HL-60 (cell line): ENCODE data around the gene COX4I1.

Experiments
- DNase-seq, 2 experiments: peaks; one replicate each; pipeline ENCODE4 v3.0.0-alpha.2; 2010 to 2020; ENCODE audit warnings: low read depth in 1 of 2, low spot score in 1 of 2
- H3K27ac ChIP-seq: fragments of 250-450 bp; sonication (Bioruptor Pico); replicated peaks from 2 replicates; pipeline ENCODE4 v1.5.1; 2020; ENCODE audit warnings: mild to moderate bottlenecking, moderate library complexity
- H3K27me3 ChIP-seq: fragments of 250-450 bp; sonication (Bioruptor Pico); 2 replicates; pipeline ENCODE4 v1.5.1; 2021; ENCODE audit warnings: mild to moderate bottlenecking, moderate library complexity; ENCODE audit not compliant: insufficient read depth, poor library complexity, severe bottlenecking
- H3K4me3 ChIP-seq: replicated peaks from 2 replicates; pipeline ENCODE4 v1.5.1; 2011; ENCODE audit warnings: mild to moderate bottlenecking, control low read depth, low read length; ENCODE audit not compliant: insufficient read depth
- GABPA ChIP-seq: IDR thresholded peaks from 2 replicates; pipeline ENCODE4 v1.6.1; 2012; ENCODE audit warnings: low read depth
- POLR2AphosphoS5 ChIP-seq: IDR thresholded peaks from 2 replicates; pipeline ENCODE4 v1.6.1; 2012; ENCODE audit warnings: low read depth
- SPI1 ChIP-seq: IDR thresholded peaks from 2 replicates; pipeline ENCODE4 v1.6.1; 2012; ENCODE audit warnings: low read depth, mild to moderate bottlenecking, borderline replicate concordance
- TF ChIP-seq, protein P1 (sequence below): IDR thresholded peaks from 2 replicates; pipeline ENCODE4 v1.6.1; 2012; ENCODE audit warnings: low read depth; ENCODE audit not compliant: insufficient replicate concordance
- TF ChIP-seq, protein P2 (sequence below): IDR thresholded peaks from one replicate; pipeline ENCODE4 v1.5.1; 2011; ENCODE audit warnings: low read length, control low read depth, inconsistent platforms; ENCODE audit not compliant: insufficient read depth

Gene COX4I1

DNA sequence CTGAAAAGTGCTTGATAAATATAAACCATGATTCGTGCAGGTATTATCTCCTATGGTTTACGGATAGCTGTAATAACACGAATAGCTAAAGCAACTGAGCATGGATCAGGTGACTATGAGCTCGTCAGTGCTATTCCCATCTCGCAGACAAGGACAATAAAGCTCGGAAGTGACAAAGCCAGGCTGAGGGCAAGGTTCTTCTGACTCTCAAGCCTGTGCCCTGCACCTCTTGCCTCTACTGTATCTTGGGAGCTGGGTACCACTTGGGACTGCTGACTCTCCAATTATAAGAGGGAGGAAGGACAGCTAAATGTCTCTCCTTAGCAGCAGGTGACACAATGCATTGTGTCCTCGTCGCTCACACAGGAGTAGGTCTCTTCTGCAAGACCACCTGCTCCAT is 49.9 kb downstream of the COX4I1 start:
- Histone ChIP-seq H3K4me3 (no peak overlapping the region), H3K27ac (no peak overlapping the region), H3K27me3 (no peaks in the 10 kb centered on the region)
- TF ChIP-seq, protein P1, sequence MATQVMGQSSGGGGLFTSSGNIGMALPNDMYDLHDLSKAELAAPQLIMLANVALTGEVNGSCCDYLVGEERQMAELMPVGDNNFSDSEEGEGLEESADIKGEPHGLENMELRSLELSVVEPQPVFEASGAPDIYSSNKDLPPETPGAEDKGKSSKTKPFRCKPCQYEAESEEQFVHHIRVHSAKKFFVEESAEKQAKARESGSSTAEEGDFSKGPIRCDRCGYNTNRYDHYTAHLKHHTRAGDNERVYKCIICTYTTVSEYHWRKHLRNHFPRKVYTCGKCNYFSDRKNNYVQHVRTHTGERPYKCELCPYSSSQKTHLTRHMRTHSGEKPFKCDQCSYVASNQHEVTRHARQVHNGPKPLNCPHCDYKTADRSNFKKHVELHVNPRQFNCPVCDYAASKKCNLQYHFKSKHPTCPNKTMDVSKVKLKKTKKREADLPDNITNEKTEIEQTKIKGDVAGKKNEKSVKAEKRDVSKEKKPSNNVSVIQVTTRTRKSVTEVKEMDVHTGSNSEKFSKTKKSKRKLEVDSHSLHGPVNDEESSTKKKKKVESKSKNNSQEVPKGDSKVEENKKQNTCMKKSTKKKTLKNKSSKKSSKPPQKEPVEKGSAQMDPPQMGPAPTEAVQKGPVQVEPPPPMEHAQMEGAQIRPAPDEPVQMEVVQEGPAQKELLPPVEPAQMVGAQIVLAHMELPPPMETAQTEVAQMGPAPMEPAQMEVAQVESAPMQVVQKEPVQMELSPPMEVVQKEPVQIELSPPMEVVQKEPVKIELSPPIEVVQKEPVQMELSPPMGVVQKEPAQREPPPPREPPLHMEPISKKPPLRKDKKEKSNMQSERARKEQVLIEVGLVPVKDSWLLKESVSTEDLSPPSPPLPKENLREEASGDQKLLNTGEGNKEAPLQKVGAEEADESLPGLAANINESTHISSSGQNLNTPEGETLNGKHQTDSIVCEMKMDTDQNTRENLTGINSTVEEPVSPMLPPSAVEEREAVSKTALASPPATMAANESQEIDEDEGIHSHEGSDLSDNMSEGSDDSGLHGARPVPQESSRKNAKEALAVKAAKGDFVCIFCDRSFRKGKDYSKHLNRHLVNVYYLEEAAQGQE = no peak
- TF ChIP-seq POLR2AphosphoS5 (no peak), SPI1 (no peak), GABPA (no peak)
- TF ChIP-seq, protein P2, sequence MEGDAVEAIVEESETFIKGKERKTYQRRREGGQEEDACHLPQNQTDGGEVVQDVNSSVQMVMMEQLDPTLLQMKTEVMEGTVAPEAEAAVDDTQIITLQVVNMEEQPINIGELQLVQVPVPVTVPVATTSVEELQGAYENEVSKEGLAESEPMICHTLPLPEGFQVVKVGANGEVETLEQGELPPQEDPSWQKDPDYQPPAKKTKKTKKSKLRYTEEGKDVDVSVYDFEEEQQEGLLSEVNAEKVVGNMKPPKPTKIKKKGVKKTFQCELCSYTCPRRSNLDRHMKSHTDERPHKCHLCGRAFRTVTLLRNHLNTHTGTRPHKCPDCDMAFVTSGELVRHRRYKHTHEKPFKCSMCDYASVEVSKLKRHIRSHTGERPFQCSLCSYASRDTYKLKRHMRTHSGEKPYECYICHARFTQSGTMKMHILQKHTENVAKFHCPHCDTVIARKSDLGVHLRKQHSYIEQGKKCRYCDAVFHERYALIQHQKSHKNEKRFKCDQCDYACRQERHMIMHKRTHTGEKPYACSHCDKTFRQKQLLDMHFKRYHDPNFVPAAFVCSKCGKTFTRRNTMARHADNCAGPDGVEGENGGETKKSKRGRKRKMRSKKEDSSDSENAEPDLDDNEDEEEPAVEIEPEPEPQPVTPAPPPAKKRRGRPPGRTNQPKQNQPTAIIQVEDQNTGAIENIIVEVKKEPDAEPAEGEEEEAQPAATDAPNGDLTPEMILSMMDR = no peak
- DNase-seq = no peak

DNA sequence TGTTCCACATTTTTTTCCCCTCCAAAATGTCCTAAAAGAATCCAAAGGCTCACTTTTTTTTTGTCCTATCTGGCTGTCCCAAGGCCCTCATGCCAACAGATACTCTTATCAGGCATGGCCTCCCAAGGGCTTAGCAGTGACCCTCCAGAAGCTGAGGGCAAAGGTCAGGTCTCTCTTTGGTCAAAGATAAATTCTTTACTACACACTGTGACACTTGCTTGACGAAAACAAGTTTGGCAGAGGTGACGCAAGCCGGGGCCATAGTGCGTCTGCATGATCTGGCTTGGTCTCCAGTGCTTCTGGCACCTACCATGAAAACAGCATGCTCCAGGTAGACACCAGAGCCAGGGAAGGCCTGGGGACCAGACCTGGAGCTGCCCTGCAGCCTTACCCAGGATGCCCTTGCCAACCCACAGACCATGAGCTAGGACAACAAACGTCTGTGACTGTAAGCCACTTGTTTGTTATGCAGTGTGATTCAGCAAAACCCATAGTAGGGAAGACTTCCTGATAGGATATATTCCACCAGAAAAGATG is 50.9 kb downstream of the COX4I1 start:
- Histone ChIP-seq H3K4me3 (no peak overlapping the region), H3K27ac (no peak overlapping the region), H3K27me3 (no peaks in the 10 kb centered on the region)
- TF ChIP-seq GABPA = no peak
- TF ChIP-seq, protein P1 = no peak
- TF ChIP-seq, protein P2 = no peak
- TF ChIP-seq SPI1 = no peak
- TF ChIP-seq POLR2AphosphoS5 = no peak
- no peak for DNase-seq

DNA sequence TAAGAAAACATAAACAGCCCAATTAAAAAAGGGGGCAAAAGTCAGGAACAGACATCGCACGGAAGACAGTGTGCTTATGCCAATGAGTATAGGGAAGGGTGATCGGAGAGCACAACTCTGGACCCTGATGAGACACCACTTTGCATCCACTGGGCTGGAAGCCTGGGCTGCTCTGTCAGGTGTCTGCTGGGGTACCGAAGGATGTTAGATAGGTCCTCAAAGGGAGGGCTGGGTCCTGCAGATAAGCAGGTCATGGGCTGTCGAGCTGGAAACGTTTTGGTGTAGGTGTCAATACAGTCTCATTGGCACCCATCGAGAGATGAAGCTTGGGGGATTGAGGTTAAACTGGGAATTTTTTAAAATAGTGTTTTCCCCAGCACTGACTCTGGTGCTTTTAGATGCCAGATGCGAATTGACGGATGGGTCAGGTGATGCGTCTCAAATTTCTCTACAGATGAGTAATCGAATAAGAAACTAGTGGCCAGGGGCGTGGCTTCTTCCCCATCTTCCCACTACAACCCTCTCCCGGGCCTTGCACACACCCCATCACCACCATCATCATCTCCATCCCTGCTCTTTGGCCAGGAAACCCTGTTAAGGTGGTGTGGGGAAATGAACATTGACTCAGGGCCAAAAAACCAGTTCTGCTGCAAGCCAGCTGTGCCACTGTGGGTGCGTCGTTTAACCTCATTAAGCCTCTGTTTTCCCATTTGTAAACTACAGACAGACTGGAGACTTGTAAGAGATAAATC is 51.7 kb downstream of the COX4I1 start:
- Histone ChIP-seq H3K4me3 (no peak overlapping the region), H3K27me3 (no peaks in the 10 kb centered on the region), H3K27ac (no peak overlapping the region)
- DNase-seq = no peak
- TF ChIP-seq GABPA = no peak
- TF ChIP-seq POLR2AphosphoS5 = no peak
- TF ChIP-seq, protein P2 = no peak
- no peak for TF ChIP-seq SPI1
- TF ChIP-seq, protein P1 = no peak
